K562 (cell line): Measurements from ENCODE around the gene HES4. TPM values are rescaled to one million over a fixed set of nuclear protein-coding genes. Genes with fewer than 3 reads are reported as not detected.

ENCODE experiments used
- ATAC-seq: fragments of 200-7000 bp; cut with Tn5 transposase; 3 replicates; pipeline ENCODE4 v1.9.1; 2020; ENCODE audit warnings: moderate library complexity
- BruUV-seq: library from RNA; stranded (reverse); fragments of 400-500 nt; replicated peaks from 2 replicates; lab custom pipeline; 2021; lab: Mats Ljungman, UMichigan
- CTCF ChIA-PET: fragments of 300-600 bp; formaldehyde crosslinking; extraction: SDS; loops from one replicate; lab custom pipeline; 2021; ENCODE audit warnings: low intra/inter-chr PET ratio; lab: Yijun Ruan, JAX
- POLR2A ChIA-PET: fragments of 300-600, 350-650 bp; sonication (Branson Sonifier 250); formaldehyde crosslinking; extraction: SDS; loops from one replicate; lab custom pipeline; 2021; ENCODE audit warnings: antibody characterized with exemption, inconsistent platforms; lab: Yijun Ruan, JAX
- DNase-seq, 4 experiments: peaks; one replicate each; pipeline versions ENCODE4 v3.0.0 to v3.0.0-alpha.2; 2011 to 2018; ENCODE audit warnings: low spot score in 3 of 4, mixed read lengths in 3 of 4; ENCODE audit errors: extremely low read depth in 1 of 4
- FAIRE-seq: peaks from 2 replicates; lab custom pipeline; 2011; peaks lifted over from hg19 to GRCh38; lab: Jason Lieb, UNC
- H2AFZ ChIP-seq: 2 replicates; pipeline ENCODE4 v1.6.0; 2011; ENCODE audit warnings: low read depth, low read length, control low read depth, inconsistent platforms
- H3K27ac ChIP-seq: fragments of 200-600 bp; 3 replicates; pipeline ENCODE4 v1.8.0; 2011; ENCODE audit warnings: low read depth, mild to moderate bottlenecking, control low read depth, inconsistent platforms, low read length, moderate library complexity, mixed read lengths; ENCODE audit errors: extremely low read depth
- H3K27me3 ChIP-seq, 2 experiments: fragments of 300-600 bp in 1 of 2; 2 replicates in 1 of 2; 3 replicates in 1 of 2; pipeline versions ENCODE4 v1.6.0 to v1.8.0; 2011; ENCODE audit warnings: inconsistent platforms in 2 of 2, low read length in 2 of 2, mild to moderate bottlenecking in 1 of 2, mixed read lengths in 1 of 2, moderate library complexity in 1 of 2; ENCODE audit not compliant: control insufficient read depth in 2 of 2, insufficient read depth in 2 of 2
- H3K36me3 ChIP-seq: fragments of 300-600 bp; 3 replicates; pipeline ENCODE4 v1.8.0; 2011; ENCODE audit warnings: mild to moderate bottlenecking, low read length, inconsistent platforms; ENCODE audit not compliant: control insufficient read depth, insufficient read depth
- H3K4me1 ChIP-seq, 2 experiments: fragments of 200-600 bp in 1 of 2; replicated peaks in 1 of 2; 2 replicates in 1 of 2; 3 replicates in 1 of 2; pipeline versions ENCODE4 v1.5.1 to v1.8.0; 2011; ENCODE audit warnings: inconsistent platforms in 2 of 2, low read length in 2 of 2, mild to moderate bottlenecking in 1 of 2, mixed read lengths in 1 of 2, moderate library complexity in 1 of 2; ENCODE audit not compliant: control insufficient read depth in 2 of 2, insufficient read depth in 2 of 2
- H3K4me2 ChIP-seq: 2 replicates; pipeline ENCODE4 v1.6.1; 2011; ENCODE audit warnings: low read length, control low read depth, inconsistent platforms, mixed read lengths; ENCODE audit not compliant: insufficient read depth
- H3K4me3 ChIP-seq: fragments of 200-600 bp; sonication (generic), shearing (Covaris generic); 2 replicates; pipeline ENCODE4 v1.5.1; 2016; ENCODE audit warnings: control low read depth, inconsistent platforms
- H3K79me2 ChIP-seq: fragments of 200-600 bp; 3 replicates; pipeline ENCODE4 v1.8.0; 2011; ENCODE audit warnings: low read length, inconsistent platforms; ENCODE audit not compliant: control insufficient read depth, insufficient read depth
- H3K9ac ChIP-seq, 2 experiments: 2 replicates each; pipeline versions ENCODE4 v1.6.0 to v1.6.1; 2011; ENCODE audit warnings: low read depth in 2 of 2, low read length in 2 of 2, control low read depth in 1 of 2, inconsistent platforms in 1 of 2, mild to moderate bottlenecking in 1 of 2, mixed read lengths in 1 of 2; ENCODE audit not compliant: insufficient read depth in 1 of 2
- H3K9me1 ChIP-seq: one replicate; pipeline ENCODE4 v1.6.0; 2011; ENCODE audit warnings: inconsistent platforms, mild to moderate bottlenecking, low read length, moderate library complexity; ENCODE audit not compliant: control insufficient read depth, insufficient read depth
- H3K9me3 ChIP-seq: replicated peaks from 2 replicates; pipeline ENCODE4 v1.5.1; 2011; ENCODE audit warnings: low read depth, low read length, inconsistent platforms; ENCODE audit not compliant: control insufficient read depth, insufficient read depth
- H4K20me1 ChIP-seq: replicated peaks from 2 replicates; pipeline ENCODE4 v1.6.1; 2011; ENCODE audit warnings: low read length, inconsistent platforms, mixed read lengths; ENCODE audit not compliant: control insufficient read depth, insufficient read depth
- MGA ChIP-seq: fragments of 450-650 bp; IDR thresholded peaks from 2 replicates; pipeline ENCODE4 v1.6.1; 2016; ENCODE audit warnings: mild to moderate bottlenecking, moderate library complexity
- WGBS: fragments of 100-300 bp; shearing (Covaris generic); methylation state at CpG from one replicate; pipeline ENCODE4 v1.1.6; 2016; ENCODE audit warnings: low coverage, mixed read lengths; ENCODE audit not compliant: insufficient coverage; ENCODE audit errors: missing lambda C conversion rate; 5-methylcytosine and 5-hydroxymethylcytosine counted together
- in situ Hi-C: fragments of 300-500 bp; cut with MboI; formaldehyde crosslinking; loops from 4 replicates; pipeline ENCODE4 v1.15.0; 2018; ENCODE audit warnings: inconsistent platforms, mixed read lengths
- intact Hi-C: fragments of 100-400 bp; cut with micrococcal nuclease; formaldehyde crosslinking; loops from 2 replicates; pipeline ENCODE4 v1.14.2; 2022
- polyA plus RNA-seq, 8 experiments: library from polyadenylated mRNA; depleted of rRNA in 4 of 8; stranded (reverse) in 5 of 8; unstranded in 3 of 8; fragments of >200 nt; fragmentation: Nextera tagmentation in 2 of 8; fragmentation: Illumina TruSeq in 1 of 8; extraction: Ambion mirVana in 2 of 8; extraction: Trizol in 1 of 8; gene quantifications; 2 replicates each; pipeline versions ENCODE4 v1.2.1 to v1.2.3, GENCODE V29; 2011 to 2014; ENCODE audit warnings: inconsistent platforms in 1 of 8, missing spikeins in 1 of 8
- total RNA-seq, 7 experiments: library from RNA; depleted of rRNA in 6 of 7; stranded (reverse); fragments of >200 nt in 6 of 7; fragmentation: Illumina TruSeq in 2 of 7; extraction: Trizol in 2 of 7; gene quantifications; 2 replicates each; pipeline versions ENCODE4 v1.2.1 to v1.2.3, GENCODE V29; 2011 to 2021; ENCODE audit warnings: low replicate concordance in 1 of 7

HES4 gene
- total and polyA plus RNA-seq, 9 of the 15 experiments (the other 6 are each of a cell fraction or from before 2014, with no cell fraction given): 0.21 to 43.7 (median 5.3) TPM; not detected in 2

GRCh38 chr1:1044455-1045078 is 44.7 kb upstream of the HES4 start:
- H3K9ac ChIP-seq: peak overlapping the region in 1 of 2 experiments; percentile 35; a peak in 2 of 4 replicates
- no TSS peak for BruUV-seq
- H3K9me1 ChIP-seq: no peaks in the 10 kb centered on the region
- H3K27ac ChIP-seq: no peak overlapping the region
- H3K36me3 ChIP-seq: peaks cover 73% of the 10 kb centered on the region; the same call in 2 of the 3 replicates
- no peak overlapping the region for H2AFZ ChIP-seq
- no peak overlapping the region for H3K4me2 ChIP-seq
- FAIRE-seq (peak; percentile 46), DNase-seq (no peak), ATAC-seq (no peak)
- no peaks in the 10 kb centered on the region for H3K27me3 ChIP-seq
- CTCF ChIA-PET: no interaction called here
- POLR2A ChIA-PET: interaction anchor here (0.5 to 1.2 kb wide), 2 partner anchors 13 to 392 kb away, joined by 3 read pairs; no protein-coding TSS in a partner anchor
- no peaks in the 10 kb centered on the region for H3K9me3 ChIP-seq
- H3K4me1 ChIP-seq: peaks cover 8 to 61% of the 10 kb centered on the region in 2 experiments; a peak in 4 of 5 replicates
- intact Hi-C loops (no loop called here), in situ Hi-C loops (no loop called here)
- H3K4me3 ChIP-seq: no peak overlapping the region
- 91% methylated on average over 34 of the region's 34 CpGs for WGBS
- no peaks in the 10 kb centered on the region; the same call in 1 of the 2 replicates for H4K20me1 ChIP-seq
- H3K79me2 ChIP-seq: no peaks in the 10 kb centered on the region; the same call in 2 of the 3 replicates
- TF ChIP-seq MGA: no peak
